Stimulated activated CD4-positive, alpha-beta T cell treated with anti-CD3 and anti-CD28 coated beads, Interleukin-2, amount 100 ng/mL, for 4 hours (primary cell): ENCODE measurements around the gene CNKSR3.

ENCODE experiments used
- DNase-seq: peaks from one replicate; pipeline ENCODE4 v3.0.0-alpha.2; 2020; ENCODE audit warnings: low read depth

Gene CNKSR3

DNA sequence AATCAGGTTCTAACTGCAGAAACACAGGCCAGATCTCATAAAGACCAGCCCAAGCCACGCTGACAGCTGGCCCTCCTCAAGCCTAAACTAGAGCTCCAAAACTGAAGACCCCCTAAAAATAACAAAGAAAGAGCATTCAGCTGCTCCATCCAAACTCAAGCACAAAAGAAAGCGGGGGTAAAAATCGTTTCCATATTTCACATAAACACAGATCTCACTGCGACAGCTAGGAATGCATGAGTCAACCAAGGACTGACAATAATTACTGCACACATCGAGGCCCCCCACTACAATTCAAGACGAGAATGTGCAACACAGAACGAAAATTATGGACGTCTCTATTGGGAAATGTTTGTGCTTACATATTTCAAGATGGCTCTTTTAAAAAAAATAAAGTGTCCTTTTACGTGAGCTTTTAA is 31.1 kb downstream of the CNKSR3 start:
- DNase-seq: no peak

DNA sequence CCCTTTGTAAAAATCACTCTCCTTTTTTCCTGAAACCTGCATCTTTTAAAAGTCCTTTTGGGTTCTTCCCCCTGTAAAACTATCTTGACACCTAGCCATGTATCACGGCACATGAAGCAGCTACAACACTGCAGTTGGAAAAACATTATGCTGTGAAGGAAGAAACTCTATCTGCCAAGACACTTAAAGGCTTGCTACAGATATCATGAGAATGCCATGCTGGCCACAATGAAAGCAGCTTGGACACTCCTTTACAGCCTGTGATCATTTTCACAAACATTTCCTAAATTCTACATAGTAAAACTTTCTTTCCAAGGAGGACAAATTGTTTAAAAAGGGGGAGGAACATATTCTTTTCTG is 31.8 kb downstream of the CNKSR3 start:
- no peak for DNase-seq

DNA sequence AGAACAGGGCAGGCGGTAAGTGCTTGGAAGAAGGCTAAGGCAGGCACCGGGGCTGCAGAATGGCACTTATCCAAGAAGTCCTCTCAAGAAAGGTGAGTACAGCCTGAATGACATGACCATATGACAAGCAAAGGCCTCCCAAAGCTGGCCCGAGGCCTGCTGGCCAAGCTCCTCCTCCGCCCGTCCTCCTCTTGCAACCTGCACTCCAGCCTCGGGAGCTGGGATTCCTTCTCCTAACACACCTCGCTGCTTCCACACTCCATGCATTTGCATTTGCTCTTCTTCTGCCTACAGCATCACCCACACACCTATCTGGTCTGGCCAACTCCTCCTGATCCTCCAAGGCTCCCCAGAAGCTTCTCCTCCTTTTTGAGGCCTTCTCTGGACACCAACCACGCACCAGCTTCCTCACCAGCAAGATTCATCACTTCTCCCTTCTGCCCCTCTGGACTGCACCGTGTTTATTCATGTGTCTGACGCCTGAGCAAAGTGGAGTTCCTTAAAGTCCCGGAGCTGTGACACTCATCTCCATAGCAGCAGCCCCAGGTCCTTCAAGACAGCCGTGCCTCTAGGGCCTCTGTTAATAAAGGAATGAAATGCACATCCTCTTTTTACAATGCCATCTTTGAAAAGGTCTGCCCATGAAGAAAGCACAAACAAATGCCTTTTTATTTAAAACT is 32.3 kb downstream of the CNKSR3 start:
- no peak for DNase-seq

DNA sequence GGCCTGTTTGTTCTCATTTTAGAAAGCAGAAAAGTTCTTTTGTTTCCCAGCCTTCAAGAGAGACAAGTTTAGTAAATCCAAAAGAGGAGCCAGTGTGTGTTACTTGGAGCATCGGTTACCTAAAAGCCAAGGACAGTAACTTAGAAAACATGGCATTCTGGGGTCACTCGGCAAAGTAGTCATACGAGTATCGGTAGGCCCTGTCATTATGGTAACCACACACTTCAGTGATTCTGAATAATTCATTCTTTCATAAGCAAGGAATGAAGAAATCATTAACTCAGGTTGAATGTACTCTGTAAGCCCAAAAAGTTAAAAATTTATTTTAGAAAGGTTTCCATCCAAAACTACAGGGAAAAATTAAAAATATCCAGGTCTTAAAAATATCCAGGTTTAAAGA is 34.0 kb downstream of the CNKSR3 start:
- DNase-seq: no peak

DNA sequence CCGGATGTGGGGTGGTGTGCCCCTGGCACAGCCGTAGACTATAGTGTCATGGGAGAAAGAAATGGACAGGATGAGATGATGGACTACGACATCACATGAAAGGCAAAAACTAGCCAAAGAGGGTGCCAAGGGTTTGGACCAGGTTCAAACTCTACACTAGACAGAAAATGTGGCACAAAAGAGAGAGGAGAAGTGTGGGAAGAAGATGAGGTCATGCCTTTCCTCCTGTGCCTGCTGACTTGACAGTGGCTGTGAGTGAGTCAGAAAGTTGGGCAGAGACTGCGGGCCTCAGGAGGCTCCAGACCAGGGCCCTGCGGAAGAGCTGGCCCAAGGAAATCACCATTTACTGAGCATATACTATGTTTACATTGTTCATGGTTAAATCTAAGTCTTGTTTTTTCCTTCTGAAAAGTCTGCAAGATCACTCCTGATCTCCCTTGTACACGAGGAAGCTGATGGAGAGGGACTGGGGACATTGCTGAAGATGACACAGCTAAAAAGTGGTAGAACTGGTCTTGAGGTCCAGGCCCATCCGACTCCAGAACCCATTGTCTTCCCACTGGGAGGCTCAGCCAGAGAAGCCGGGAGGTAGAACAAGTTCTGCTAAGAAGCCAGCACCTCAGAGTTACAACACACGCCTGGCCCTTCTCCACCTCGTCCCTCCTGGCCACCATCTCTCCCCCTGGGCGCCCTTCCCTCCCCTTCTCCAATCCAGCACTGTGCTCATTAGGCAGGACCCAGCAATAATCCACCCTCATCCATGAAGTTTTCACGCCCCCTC is 35.6 kb downstream of the CNKSR3 start:
- no peak for DNase-seq

DNA sequence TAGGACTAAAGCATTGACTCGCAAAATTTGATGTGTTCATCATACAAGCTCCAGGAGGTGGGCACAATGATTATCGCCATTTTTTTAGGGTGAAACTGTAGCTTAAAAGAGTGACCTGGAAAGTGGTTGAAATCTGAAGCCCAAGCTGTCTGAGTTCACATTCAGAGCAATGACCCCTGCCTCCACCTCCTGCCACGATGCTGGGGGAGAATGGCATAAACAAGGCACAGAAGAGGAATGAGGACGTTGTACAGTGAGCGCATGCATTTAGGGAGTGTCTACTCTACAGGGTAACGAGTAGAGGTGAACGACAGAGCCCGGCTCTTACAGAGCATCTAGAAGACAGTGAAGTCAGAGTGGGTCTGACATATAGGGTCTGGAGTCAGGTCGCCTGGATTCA is 37.2 kb downstream of the CNKSR3 start:
- DNase-seq: no peak

DNA sequence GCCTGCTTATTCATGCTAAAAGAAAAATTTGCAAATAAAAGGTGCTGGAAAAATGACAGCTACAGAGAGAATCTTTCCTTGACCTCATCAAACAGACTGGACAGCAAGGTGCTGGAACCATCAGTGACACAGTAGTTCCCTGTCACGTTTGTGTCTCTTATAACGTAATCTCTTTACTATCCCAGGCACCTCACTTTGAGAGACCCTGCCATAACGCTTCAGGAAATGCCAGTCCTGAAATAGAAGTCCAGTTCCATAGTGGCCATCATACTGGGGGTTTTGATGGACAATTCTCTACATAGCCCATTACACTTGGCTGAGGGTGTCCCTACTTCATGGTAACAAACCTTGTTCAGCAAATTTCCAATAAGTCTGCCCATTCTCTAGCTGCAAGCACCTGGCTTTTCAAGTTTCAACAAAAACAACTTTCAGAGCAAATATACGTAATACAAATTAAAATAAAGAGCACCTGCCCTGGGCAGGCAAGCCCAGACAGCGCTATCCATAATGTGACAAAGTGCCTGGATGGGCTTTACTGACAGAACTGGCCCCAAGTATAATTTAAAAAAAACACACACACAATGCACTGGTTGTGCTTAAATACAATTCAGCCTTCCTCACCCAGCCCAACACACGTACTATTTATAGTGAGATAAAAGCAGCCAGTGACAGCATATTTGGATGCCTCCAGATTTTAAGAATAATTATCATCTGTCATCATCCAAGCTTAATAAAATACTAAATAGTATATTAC is 38.7 kb downstream of the CNKSR3 start:
- no peak for DNase-seq

DNA sequence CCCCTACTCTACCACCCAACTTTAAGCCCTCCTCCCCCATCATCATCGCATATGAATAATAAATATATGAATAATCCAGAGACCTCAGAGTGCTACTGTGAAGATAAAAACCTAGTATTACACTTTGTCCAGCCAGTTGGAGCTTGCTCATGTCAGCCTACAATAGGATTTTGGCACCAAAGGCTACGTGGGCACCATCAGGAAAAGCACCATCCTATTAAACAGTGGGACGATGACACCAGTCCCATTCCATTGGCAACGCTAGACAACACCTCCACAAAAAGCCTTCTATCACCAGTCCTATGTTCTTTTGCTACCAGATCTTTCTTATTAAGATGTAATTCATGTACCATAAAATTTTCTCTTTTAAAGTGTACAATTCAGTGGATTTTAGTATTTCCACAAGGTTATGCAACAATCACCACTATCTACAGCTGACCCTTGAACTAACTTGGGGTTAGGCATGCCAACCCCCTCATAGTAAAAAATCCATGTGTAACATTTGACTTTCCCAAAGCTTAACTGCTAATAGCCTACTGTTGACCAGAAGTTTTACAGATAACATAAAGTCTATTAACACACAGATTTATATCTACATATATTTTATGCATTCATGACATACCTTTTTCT is 41.1 kb downstream of the CNKSR3 start:
- DNase-seq: no peak

DNA sequence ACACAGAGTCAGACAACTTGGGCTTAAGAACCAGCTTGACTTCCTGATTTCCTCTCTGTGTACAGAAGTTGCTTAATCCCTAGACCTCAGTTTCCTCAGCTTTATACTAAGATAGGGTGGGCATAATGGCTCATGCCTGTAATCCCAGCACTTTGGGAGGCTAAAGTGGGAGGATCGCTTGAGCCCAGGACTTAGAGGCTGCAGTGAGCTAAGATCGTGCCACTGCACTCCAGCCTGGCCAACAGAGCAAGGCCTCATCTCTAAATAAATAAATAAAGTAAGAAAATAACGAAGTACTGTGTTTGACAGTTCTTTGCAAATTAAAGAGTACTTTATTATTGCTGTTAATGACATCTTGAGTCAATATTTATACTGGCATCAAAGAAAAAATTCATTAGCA is 41.7 kb downstream of the CNKSR3 start:
- no peak for DNase-seq

DNA sequence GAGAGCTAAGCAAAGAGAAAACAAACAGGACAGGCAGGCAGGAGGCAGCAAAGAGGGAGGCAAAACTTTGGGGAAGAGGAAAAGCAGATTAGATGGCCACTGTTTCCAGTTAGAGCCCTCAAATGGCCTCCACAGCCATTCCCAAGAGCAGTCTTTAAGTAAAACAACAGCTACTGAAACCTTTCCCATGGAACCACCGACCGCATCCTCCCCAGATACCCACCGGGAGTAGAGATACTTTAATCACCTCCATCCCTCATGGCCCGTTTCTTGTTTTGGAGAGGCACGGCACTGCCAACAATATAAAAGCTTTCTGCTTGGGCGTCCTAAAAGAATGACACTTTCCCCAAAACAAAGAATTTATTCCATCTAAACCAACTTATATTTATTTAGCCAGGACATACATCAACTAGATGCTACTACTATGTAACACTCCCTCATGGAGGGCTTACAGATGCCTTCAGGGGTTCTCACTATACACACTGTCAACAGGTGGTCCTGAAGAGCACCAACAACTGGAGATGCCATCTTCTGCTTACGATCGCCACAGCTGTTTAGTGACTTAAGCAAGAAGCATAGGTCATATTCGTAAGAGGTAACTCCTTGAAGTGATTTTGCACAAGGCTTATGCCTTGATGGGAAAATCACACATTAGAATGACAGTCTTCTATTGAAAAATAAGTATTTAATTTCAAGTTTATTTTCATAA is 43.4 kb downstream of the CNKSR3 start:
- DNase-seq: no peak

DNA sequence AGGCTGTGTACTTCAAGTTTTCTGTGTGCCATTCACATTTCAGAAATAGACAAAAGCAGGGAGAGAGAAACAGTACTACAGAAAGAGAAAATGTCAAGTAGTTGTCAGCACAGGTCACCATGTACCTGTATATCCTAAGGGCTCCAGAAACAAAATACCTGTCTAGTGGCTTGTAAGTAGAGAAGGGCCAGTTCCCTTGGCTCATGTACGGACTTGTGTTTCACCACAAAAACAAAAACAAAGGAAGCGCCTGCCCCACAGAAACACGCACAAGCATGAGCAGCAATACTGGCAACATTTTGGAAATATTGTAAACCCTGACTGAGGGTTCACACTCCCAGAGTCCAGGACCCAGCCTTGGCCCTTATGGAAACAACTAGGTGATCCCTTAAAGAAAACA is 44.3 kb downstream of the CNKSR3 start:
- DNase-seq: no peak

DNA sequence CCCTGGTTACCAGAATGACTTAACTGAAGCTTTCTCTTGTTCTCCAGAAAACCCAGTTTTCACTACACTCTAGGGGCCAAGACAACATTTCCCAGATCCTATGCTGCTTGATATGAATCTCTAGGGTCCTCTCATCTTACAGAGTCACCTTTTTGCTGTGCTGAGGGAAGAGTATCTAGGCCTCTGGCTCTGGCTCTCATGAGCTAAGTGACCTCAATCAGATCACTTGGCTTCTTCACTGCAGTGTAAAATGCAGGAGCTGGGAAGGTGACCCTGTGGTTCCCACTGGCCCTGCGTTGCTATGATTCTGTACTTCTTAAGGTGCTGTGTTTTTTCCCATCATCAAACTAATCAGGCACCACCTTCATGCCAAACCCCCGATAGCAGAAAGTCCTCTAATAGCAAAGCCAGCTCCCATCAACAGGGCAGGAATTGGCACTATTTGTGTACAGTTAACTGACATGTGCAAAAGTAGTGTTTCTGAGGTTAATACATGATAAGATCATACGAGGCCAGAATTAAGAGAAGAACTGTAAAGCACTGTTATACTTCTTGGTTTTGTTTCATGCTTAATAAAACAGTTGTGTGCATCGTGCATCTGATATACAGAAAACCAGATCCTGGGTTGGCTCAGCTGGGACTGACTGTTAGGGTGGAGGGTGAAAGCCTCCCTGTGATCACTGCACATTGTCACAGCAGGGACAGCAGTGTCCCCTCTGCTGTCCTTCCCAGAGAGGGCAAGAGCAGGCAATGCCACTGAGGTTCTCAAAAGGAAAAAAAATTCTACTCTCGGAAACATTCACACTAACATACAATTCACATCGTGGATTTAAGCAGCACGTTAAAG is 46.7 kb downstream of the CNKSR3 start:
- DNase-seq: no peak

DNA sequence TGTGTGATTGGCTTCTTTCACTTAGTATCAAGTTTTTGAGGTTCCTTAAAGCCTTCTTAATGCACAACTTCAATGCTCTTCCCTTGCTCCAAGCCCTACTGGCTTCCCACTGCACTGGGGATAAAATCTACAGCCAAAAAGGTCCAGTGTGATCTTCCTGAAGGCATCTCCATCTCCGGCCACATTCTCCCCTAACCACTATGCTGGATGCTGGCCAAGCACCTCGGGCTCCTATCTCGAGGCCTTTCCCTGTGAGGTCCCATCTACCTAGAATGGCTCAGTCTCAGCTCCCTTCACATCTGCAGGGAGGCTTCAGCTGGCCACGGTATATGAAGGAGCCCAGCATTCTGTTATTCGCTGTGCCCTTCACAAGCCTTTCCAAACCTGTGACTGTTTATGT is 48.1 kb downstream of the CNKSR3 start:
- no peak for DNase-seq

DNA sequence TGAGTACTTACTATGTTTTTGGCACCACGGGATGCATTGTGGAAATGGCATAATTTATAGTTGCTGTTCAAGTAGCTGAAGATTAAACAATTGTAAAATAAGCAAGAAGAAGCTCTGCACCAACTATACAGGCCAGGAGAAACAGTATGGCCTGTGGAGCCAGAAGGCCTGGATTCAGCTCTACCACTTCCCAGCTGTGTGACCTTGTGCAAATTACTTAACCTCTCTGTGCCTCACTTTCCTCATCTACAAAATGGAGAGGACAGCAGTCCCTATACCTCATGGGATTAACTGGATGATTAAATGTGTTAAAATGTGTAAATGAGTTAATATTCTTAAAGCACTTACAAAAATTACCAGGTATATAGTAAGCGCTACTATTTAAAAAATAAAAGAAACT is 49.1 kb downstream of the CNKSR3 start:
- DNase-seq: no peak

DNA sequence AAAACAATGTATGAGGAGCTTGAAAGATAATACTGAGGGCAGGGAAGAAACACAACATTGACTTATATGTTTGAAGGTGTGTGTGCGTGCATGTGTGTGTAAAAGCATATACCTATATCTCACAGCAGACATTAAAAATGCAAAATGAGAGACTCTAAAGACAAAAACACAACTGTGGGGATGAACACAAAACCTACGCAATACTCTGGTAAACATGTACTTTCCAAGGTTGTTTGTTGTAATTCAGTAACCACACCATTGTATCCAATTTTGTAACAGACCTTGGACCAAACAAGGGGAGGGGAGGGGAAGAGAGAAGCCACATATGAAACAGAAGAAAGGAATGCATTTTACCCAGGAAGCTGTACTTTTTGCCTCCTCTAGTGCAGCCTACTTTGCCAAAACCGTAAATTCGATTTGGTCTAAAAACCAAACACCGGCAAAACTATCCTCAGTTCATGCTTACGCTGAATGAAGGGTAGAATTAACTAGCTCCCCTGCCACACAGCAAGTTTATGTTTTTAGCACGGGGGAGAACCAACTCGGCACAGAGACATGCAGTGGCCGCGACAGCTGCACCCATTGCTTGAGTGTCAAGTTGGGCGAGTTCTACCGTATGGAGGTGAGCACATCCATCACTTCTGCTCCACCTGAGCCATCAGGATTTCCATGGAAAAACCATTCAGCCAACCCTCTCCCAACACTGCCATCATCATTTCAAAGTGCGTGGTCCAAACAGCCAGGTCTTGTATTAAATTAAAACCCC is 50.0 kb downstream of the CNKSR3 start:
- DNase-seq: no peak

DNA sequence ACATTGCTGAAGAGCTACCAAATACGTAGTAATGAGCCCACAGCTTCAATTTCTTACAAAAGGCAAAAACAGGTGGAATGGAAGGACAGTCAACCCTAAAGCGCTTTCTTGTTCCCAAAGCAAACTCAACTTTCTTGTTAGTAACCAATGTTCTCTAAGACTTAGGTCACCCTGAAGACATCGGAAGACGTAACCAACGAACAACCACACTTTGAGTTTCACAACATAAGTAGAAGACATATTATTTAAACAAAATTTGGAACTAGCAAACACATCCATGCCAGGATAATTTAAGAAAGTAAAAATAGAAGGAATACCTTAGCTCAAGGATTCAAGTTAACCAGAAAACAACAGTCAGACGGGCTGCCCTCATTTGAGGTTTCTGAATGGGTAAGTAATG is 51.0 kb downstream of the CNKSR3 start:
- no peak for DNase-seq

DNA sequence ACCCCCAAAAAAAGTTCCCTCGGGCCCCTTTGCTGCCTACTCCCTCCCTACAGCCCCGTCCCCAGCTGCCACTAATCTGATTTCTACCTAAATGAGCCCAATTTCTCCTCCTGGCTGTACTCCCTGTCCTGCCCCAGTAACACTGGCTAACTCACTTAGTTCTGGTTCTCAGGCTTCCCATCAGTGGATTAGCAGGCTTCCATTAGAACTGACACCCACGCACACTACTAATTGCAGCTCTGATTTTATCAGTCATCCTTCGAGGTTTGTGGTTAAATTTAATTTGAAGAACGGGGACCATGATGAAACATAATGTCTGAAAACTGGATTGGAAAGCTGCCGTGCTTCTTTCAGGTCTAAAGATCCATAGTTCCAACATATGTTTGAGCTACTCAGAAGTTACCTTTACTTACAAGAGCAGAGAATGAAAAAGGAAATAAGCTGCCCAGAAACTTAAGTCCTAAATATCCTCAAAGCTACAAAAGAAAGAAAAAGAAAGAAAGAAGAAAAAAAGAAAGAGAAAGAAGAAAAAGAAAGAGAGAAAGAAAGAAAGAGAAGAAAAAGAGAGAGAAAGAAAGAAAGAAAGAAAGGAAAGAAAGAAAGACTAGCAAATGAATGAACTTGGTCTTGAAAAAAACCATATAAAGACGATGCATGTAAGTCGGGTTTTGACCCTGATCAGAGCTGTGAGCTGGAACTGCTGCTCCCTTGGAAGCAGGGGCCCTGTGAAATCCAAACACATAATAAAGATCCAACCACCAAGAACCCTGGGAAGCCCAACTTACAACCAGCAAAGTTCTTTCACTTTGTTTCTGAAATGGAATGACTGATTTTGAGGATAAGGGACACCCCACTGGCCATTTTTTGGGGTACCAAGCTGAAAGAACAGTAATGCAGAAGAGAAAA is 51.7 kb downstream of the CNKSR3 start:
- no peak for DNase-seq

DNA sequence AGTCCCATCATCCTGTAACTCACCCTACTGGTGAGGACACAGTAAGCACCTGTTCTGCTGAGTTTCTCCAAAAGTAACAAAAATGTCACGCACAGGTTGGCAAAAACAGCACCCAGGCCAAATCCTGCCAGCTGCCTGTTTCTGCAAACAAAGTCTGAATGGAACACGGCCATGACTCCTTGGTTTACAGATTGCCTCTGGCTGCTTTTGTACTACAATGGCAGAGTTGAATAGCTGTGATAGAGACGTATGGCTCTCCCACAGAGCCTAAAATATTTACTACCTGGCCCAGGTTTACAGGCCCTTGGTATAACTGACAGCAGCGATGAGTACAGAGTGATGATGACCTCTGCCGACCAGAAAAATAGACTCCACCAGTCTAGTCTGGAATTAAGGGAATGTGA is 52.6 kb downstream of the CNKSR3 start:
- DNase-seq: no peak

DNA sequence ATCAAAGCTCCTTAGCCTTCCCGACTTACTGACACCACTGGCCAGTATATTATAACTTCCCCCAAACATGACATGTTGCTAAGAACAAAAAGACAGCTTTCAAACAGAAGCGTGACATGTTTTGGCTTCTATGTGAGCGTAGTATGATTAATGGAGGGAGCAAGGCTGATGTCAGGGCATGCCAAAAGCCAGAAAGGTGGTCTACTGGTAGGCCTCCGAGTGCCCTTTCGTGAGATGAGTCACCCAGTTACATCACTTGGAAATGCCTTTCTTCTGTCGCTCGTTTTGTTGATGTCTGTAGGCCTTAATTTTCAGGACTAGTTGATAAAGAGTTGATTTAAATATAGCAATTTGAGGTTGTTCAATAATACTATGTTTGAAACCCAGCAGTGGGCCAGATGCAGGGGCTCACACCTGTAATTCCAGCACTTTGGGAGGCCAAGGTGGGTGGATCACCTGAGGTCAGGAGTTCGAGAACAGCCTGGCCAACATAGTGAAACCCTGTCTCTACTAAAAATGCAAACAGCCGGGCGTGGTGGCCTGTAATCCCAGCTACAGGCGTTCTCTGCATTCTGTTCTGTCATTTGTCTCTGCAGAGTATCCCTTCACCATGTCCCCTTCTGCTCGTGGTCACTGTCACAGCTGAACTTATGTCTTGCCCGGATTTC is 53.3 kb downstream of the CNKSR3 start:
- no peak for DNase-seq
